Loucy (cell line): ENCODE data around the gene ATP8B3.
A peak's percentile ranks its signal among the peaks of the same experiment; 100 is the strongest.

Experiments
- H2AFZ ChIP-seq: fragments of 200-600 bp; sonication (generic); 2 replicates; pipeline ENCODE4 v1.6.0; 2016; ENCODE audit warnings: antibody characterized with exemption, mild to moderate bottlenecking, low read length, moderate library complexity
- H3F3A ChIP-seq: fragments of 200-600 bp; 2 replicates; pipeline ENCODE4 v1.6.0; 2016; ENCODE audit warnings: antibody characterized with exemption, low read depth, mild to moderate bottlenecking
- H3K27me3 ChIP-seq: fragments of 200-600 bp; sonication (generic); 2 replicates; pipeline ENCODE4 v1.6.1; 2014; ENCODE audit warnings: low read length, mild to moderate bottlenecking; ENCODE audit not compliant: insufficient read depth, poor library complexity, severe bottlenecking
- H3K36me3 ChIP-seq: fragments of 200-600 bp; sonication (generic); 2 replicates; pipeline ENCODE4 v1.6.1; 2016; ENCODE audit warnings: low read length; ENCODE audit not compliant: insufficient read depth
- H3K4me1 ChIP-seq: fragments of 200-600 bp; sonication (generic); 2 replicates; pipeline ENCODE4 v1.5.1; 2014; ENCODE audit warnings: low read length, mild to moderate bottlenecking; ENCODE audit not compliant: insufficient read depth, poor library complexity, severe bottlenecking
- H3K4me2 ChIP-seq: fragments of 200-600 bp; sonication (generic); 2 replicates; pipeline ENCODE4 v1.6.0; 2014; ENCODE audit warnings: antibody characterized with exemption, low read length, low read depth, mild to moderate bottlenecking; ENCODE audit not compliant: poor library complexity, severe bottlenecking
- H3K4me3 ChIP-seq: fragments of 200-600 bp; sonication (generic); 2 replicates; pipeline ENCODE4 v1.5.1; 2014; ENCODE audit warnings: low read length, mild to moderate bottlenecking, mixed read lengths; ENCODE audit not compliant: poor library complexity, severe bottlenecking
- H3K79me2 ChIP-seq: fragments of 200-600 bp; sonication (generic); 2 replicates; pipeline ENCODE4 v1.6.1; 2014; ENCODE audit warnings: low read length; ENCODE audit not compliant: insufficient read depth
- H3K9ac ChIP-seq: fragments of 200-600 bp; sonication (generic); 2 replicates; pipeline ENCODE4 v1.6.0; 2014; ENCODE audit warnings: mild to moderate bottlenecking, low read depth, low read length, moderate library complexity; ENCODE audit not compliant: poor library complexity, severe bottlenecking
- H3K9me2 ChIP-seq: fragments of 200-600 bp; sonication (generic); replicated peaks from 2 replicates; pipeline ENCODE4 v1.6.1; 2016; ENCODE audit warnings: low read depth, low read length, mixed read lengths
- H3K9me3 ChIP-seq: fragments of 200-600 bp; sonication (generic); 2 replicates; pipeline ENCODE4 v1.6.1; 2014; ENCODE audit warnings: mild to moderate bottlenecking, antibody characterized with exemption, low read length, low read depth; ENCODE audit not compliant: insufficient read depth
- H4K20me1 ChIP-seq: fragments of 200-600 bp; sonication (generic); 2 replicates; pipeline ENCODE4 v1.6.0; 2014; ENCODE audit warnings: antibody characterized with exemption, low read length, mild to moderate bottlenecking; ENCODE audit not compliant: insufficient read depth, poor library complexity, severe bottlenecking
- CTCF ChIP-seq: fragments of 200-600 bp; sonication (generic); conservative IDR thresholded peaks from 2 replicates; pipeline ENCODE4 v1.5.1; 2014; ENCODE audit warnings: mild to moderate bottlenecking, antibody characterized with exemption, low read length
- EZH2phosphoT487 ChIP-seq: fragments of 200-600 bp; IDR thresholded peaks from 2 replicates; pipeline ENCODE4 v1.6.1; 2018; ENCODE audit warnings: antibody characterized with exemption, mild to moderate bottlenecking, moderate library complexity, borderline replicate concordance

Gene ATP8B3

DNA sequence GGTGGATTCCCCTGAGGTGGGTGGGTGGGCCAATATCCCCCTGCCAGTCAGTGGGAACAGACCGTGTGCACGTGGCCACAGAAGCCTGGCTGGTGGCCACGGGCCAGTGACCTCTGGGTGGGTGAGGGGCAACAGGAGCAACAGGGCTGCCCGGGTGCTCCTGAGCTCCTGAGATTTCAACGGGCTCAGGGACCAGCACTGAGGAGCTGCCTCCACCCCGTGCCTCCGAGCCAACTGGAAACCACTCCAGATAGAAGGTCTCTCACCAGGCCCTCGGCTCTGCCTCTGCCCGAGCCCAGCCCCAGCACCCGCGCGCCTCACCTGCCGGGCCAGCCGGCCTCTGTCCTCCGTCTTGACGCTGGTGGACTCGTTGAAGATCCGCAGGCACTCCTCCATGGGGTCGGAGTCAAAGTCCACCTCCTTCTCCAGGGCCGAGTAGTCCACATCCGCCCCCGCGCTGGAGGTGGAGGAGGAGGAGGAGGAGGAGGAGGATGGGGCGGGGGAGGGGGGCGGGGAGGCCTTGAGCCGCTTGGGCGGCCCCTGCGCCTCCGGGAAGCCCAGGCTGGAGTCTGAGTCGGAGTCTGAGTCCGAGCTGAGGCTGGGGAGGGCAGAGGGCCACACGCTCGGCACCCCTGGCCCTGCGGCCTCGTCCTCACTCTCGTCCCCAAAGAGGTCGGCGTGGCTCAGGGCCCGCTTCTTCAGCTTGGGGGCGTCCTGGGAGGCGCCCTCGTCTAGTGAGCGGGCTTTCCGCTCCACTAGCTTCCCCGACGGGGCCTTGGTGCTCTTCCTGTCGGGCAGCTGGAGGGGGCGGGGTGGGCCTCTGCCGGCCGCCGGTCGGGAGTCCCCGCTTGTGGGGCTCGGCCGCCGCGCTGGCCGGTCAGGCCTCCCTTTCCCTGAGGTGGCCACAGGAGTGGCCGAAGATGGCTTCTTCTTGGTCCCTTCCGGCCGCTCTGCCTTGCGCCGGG lies 14.8 kb upstream of the ATP8B3 start:
- no peak overlapping the region for H3K4me3 ChIP-seq
- H3K4me1 ChIP-seq = no peaks in the 10 kb centered on the region
- peaks cover 8% of the 10 kb centered on the region for H4K20me1 ChIP-seq
- no peaks in the 10 kb centered on the region for H3K9me3 ChIP-seq
- peaks cover 23% of the 10 kb centered on the region; the same call in 1 of the 2 replicates for H3K36me3 ChIP-seq
- H3K4me2 ChIP-seq = no peak overlapping the region
- H3F3A ChIP-seq = no peaks in the 10 kb centered on the region
- H3K79me2 ChIP-seq = no peaks in the 10 kb centered on the region; the same call in 1 of the 2 replicates
- no peak overlapping the region for H3K9ac ChIP-seq
- no peaks in the 10 kb centered on the region for H3K27me3 ChIP-seq
- no peaks in the 10 kb centered on the region for H3K9me2 ChIP-seq
- TF ChIP-seq CTCF (no peak), EZH2phosphoT487 (no peak)
- no peak overlapping the region for H2AFZ ChIP-seq

- Histone ChIP-seq H2AFZ (no peak overlapping the region), H3K9me2 (no peaks in the 10 kb centered on the region), H3K9me3 (no peaks in the 10 kb centered on the region), H3K4me3 (no peak overlapping the region), H3F3A (no peaks in the 10 kb centered on the region), H3K4me2 (no peak overlapping the region), H3K27me3 (no peaks in the 10 kb centered on the region), H3K9ac (no peak overlapping the region), H4K20me1 (peaks cover 8% of the 10 kb centered on the region), H3K4me1 (no peaks in the 10 kb centered on the region), H3K79me2 (no peaks in the 10 kb centered on the region; the same call in 1 of the 2 replicates), H3K36me3 (peaks cover 23% of the 10 kb centered on the region; the same call in 1 of the 2 replicates)
- no peak for TF ChIP-seq EZH2phosphoT487
- peak; percentile 93 for TF ChIP-seq CTCF
These were observed 14.0 kb upstream of the ATP8B3 start for GRCh38 chr19:1825909-1826556.

GRCh38 chr19:1824252-1824622 lies 12.2 kb upstream of the ATP8B3 start:
- H3K27me3 ChIP-seq = no peaks in the 10 kb centered on the region
- H4K20me1 ChIP-seq = peaks cover 8% of the 10 kb centered on the region
- no peak overlapping the region for H3K4me2 ChIP-seq
- no peaks in the 10 kb centered on the region for H3K9me2 ChIP-seq
- no peaks in the 10 kb centered on the region for H3K4me1 ChIP-seq
- no peak for TF ChIP-seq EZH2phosphoT487
- TF ChIP-seq CTCF = no peak
- H3K4me3 ChIP-seq = no peak overlapping the region
- peaks cover 37% of the 10 kb centered on the region; the same call in 1 of the 2 replicates for H3K36me3 ChIP-seq
- H2AFZ ChIP-seq = no peak overlapping the region
- H3K79me2 ChIP-seq = no peaks in the 10 kb centered on the region
- no peaks in the 10 kb centered on the region for H3K9me3 ChIP-seq
- no peak overlapping the region for H3K9ac ChIP-seq
- no peaks in the 10 kb centered on the region for H3F3A ChIP-seq
